PC-3 (cell line): ENCODE data around the gene MDM4. TPM values are rescaled to one million over a fixed set of nuclear protein-coding genes. Genes with fewer than 3 reads are reported as not detected.

Experiments used
- ATAC-seq: fragments of 200-7000 bp; cut with Tn5 transposase; 2 replicates; pipeline ENCODE4 v1.9.1; 2020; ENCODE audit warnings: mild to moderate bottlenecking, moderate library complexity
- BruUV-seq: library from RNA; stranded (reverse); fragments of 400-500 nt; replicated peaks from 2 replicates; lab custom pipeline; 2021; lab: Mats Ljungman, UMichigan
- CTCF ChIA-PET: fragments of 300-600 bp; sonication (Branson Sonifier 250); formaldehyde crosslinking; loops from one replicate; lab custom pipeline; 2022; ENCODE audit warnings: antibody characterized with exemption; lab: Charles Lee
- POLR2A ChIA-PET: fragments of 300-600 bp; sonication (Branson Sonifier 250); formaldehyde crosslinking; loops from one replicate; lab custom pipeline; 2022; ENCODE audit warnings: antibody characterized with exemption; ENCODE audit not compliant: unreplicated experiment; lab: Charles Lee
- DNase-seq: peaks from one replicate; pipeline ENCODE4 v3.0.0-alpha.2; 2015
- H2AFZ ChIP-seq: fragments of 300-600 bp; sonication (generic); 2 replicates; pipeline ENCODE4 v1.6.0; 2016; ENCODE audit warnings: antibody characterized with exemption, low read length
- H3F3A ChIP-seq: fragments of 300-600 bp; sonication (generic); one replicate; pipeline ENCODE4 v1.6.0; 2017; ENCODE audit warnings: antibody characterized with exemption, low read length, control low read depth, mild to moderate bottlenecking; ENCODE audit not compliant: unreplicated experiment
- H3K27ac ChIP-seq: fragments of 300-600 bp; sonication (generic); 2 replicates; pipeline ENCODE4 v1.5.1; 2016; ENCODE audit warnings: mild to moderate bottlenecking, low read length
- H3K27me3 ChIP-seq: fragments of 300-600 bp; sonication (generic); 2 replicates; pipeline ENCODE4 v1.6.1; 2016; ENCODE audit warnings: low read length, mixed read lengths
- H3K36me3 ChIP-seq: fragments of 300-600 bp; sonication (generic); 2 replicates; pipeline ENCODE4 v1.6.1; 2016; ENCODE audit warnings: low read depth, mixed run types, low read length, mixed read lengths
- H3K4me1 ChIP-seq: fragments of 300-600 bp; sonication (generic); 2 replicates; pipeline ENCODE4 v1.5.1; 2016; ENCODE audit warnings: low read length; ENCODE audit not compliant: insufficient read depth
- H3K4me2 ChIP-seq: fragments of 300-600 bp; sonication (generic); 2 replicates; pipeline ENCODE4 v1.6.0; 2016; ENCODE audit warnings: low read length
- H3K4me3 ChIP-seq: fragments of 300-600 bp; sonication (generic); 2 replicates; pipeline ENCODE4 v1.5.1; 2016; ENCODE audit warnings: mild to moderate bottlenecking, low read length, mixed read lengths
- H3K79me2 ChIP-seq: fragments of 300-600 bp; sonication (generic); 2 replicates; pipeline ENCODE4 v1.6.1; 2017; ENCODE audit warnings: low read length, mixed read lengths
- H3K9ac ChIP-seq: fragments of 300-600 bp; sonication (generic); 2 replicates; pipeline ENCODE4 v1.6.0; 2016; ENCODE audit warnings: mild to moderate bottlenecking, low read length
- H3K9me2 ChIP-seq: fragments of 300-600 bp; sonication (generic); replicated peaks from 2 replicates; pipeline ENCODE4 v1.6.1; 2016; ENCODE audit warnings: mixed run types, low read length, mixed read lengths
- H3K9me3 ChIP-seq: fragments of 300-600 bp; sonication (generic); 2 replicates; pipeline ENCODE4 v1.6.1; 2016; ENCODE audit warnings: low read length, mixed read lengths
- H4K20me1 ChIP-seq: fragments of 300-600 bp; sonication (generic); 2 replicates; pipeline ENCODE4 v1.6.1; 2016; ENCODE audit warnings: low read length, mixed read lengths
- CTCF ChIP-seq: fragments of 300-600 bp; sonication (generic); conservative IDR thresholded peaks from 2 replicates; pipeline ENCODE4 v1.5.1; 2017; ENCODE audit warnings: antibody characterized with exemption, low read depth, mild to moderate bottlenecking, low read length
- EZH2 ChIP-seq: fragments of 300-600 bp; sonication (generic); IDR thresholded peaks from one replicate; pipeline ENCODE4 v1.6.1; 2017; ENCODE audit warnings: antibody characterized with exemption, mild to moderate bottlenecking, low read length; ENCODE audit not compliant: unreplicated experiment
- EZH2phosphoT487 ChIP-seq: fragments of 300-600 bp; sonication (generic); IDR thresholded peaks from 2 replicates; pipeline ENCODE4 v1.6.1; 2018; ENCODE audit warnings: mild to moderate bottlenecking, antibody characterized with exemption, low read length, borderline replicate concordance
- intact Hi-C: fragments of 100-400 bp; cut with micrococcal nuclease; formaldehyde crosslinking; loops from 2 replicates; pipeline ENCODE4 v1.9.0; 2023
- total RNA-seq: library from RNA; depleted of rRNA; stranded (reverse); fragments of >200 nt; gene quantifications from 2 replicates; pipeline ENCODE4 v1.2.3, GENCODE V29; 2014

Gene MDM4
- total RNA-seq, 1 experiment from 2014 or later, result 36.3 TPM

DNA sequence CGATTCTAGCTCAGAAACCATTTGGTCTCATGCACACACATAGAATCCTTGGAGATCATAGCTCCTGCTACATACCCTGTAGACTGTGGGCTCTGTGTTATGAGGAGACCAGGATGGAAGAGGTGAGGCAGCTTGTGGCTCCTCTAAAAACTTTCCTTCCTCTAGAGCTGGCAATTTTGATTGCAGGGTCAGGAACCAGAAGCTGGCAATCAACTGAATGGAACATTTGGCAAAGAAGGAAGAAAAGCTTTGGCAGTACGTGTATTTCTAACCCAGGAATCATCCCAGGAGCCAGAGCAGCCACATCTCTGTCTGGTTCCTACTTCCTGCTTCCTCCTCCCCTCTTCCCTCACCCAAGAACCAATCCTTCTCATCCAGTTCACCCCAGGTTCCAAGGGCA lies 37.3 kb upstream of the MDM4 start:
- Histone ChIP-seq H3K36me3 (0 out of 2 replicates have a peak, but pooled peaks cover 4% of the 10 kb centered on the region), H3K9me3 (no peaks in the 10 kb centered on the region), H2AFZ (no peak overlapping the region), H3K27ac (no peak overlapping the region), H3K4me2 (no peak overlapping the region), H3K9ac (no peak overlapping the region), H3K4me1 (peaks cover 14% of the 10 kb centered on the region), H3K9me2 (no peaks in the 10 kb centered on the region), H3K27me3 (no peaks in the 10 kb centered on the region), H3F3A (no peaks in the 10 kb centered on the region), H3K4me3 (no peak overlapping the region), H3K79me2 (peaks cover 31% of the 10 kb centered on the region; the same call in 1 of the 2 replicates), H4K20me1 (peaks cover 15% of the 10 kb centered on the region; the same call in 1 of the 2 replicates)
- POLR2A ChIA-PET, result interaction anchor here (0.5 to 1.1 kb wide), 2 partner anchors 14 to 16 kb away, joined by 3 read pairs; no protein-coding TSS in a partner anchor
- intact Hi-C loops, result no loop called here
- CTCF ChIA-PET, result interaction anchor here (1.0 kb wide), 1 partner anchor 33 kb away, joined by 7 read pairs; no protein-coding TSS in a partner anchor
- DNase-seq (no peak), ATAC-seq (no peak)
- TF ChIP-seq EZH2, result no peak
- TF ChIP-seq CTCF, result no peak; the same call in 1 of the 2 replicates
- TF ChIP-seq EZH2phosphoT487, result no peak
- BruUV-seq, result no TSS peak

DNA sequence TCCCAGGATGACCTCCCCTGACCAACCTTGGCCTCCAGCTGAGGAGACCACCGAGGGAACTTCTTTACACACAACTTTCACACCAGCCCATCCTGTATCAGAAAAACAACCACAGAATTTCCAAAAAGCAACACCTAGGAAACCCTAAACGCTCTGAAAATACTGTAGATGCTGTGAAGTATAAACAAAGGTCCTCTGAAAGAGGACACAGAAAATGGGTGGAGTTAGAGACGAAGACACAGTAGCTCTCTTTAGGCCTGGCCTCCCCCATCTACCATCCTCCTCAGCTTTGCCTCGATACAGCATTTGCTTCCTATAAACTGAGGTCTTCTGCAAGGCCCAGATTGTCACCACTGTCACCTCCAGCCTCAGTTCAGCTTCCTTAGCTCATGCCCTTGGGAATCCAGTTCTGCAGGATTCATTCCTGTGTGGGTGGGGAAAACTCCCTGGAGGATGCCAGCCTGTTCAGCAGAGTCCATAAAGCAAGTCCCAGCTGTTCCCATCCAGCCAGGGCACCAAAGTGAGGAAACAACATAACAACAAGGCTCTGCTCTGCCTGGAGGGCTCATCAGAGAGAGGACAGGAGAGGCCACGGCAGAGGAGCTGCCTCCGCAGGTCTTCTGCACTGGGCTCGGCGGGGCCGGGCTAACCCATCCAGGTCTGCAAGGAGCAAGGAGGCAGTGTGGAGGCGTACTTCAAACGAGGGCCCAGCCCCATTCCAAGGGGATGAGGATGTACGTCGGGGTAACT lies 36.6 kb upstream of the MDM4 start:
- H3K27me3 ChIP-seq, result no peaks in the 10 kb centered on the region
- 0 out of 2 replicates have a peak, but pooled peaks cover 4% of the 10 kb centered on the region for H3K36me3 ChIP-seq
- H3K9me2 ChIP-seq, result no peaks in the 10 kb centered on the region
- BruUV-seq, result no TSS peak
- peaks cover 15% of the 10 kb centered on the region; the same call in 1 of the 2 replicates for H4K20me1 ChIP-seq
- ChIA-PET POLR2A (no interaction called here), CTCF (no interaction called here)
- peak overlapping the region; percentile 27 for H3K4me2 ChIP-seq
- H2AFZ ChIP-seq, result no peak overlapping the region
- TF ChIP-seq EZH2 (no peak), CTCF (no peak), EZH2phosphoT487 (no peak)
- ATAC-seq, result peak; percentile 34; the same call in 1 of the 2 replicates
- H3K79me2 ChIP-seq, result peaks cover 31% of the 10 kb centered on the region; the same call in 1 of the 2 replicates
- no peak overlapping the region for H3K9ac ChIP-seq
- peak; percentile 75 for DNase-seq
- no peak overlapping the region for H3K4me3 ChIP-seq
- H3K27ac ChIP-seq, result no peak overlapping the region
- H3K4me1 ChIP-seq, result peaks cover 14% of the 10 kb centered on the region
- H3F3A ChIP-seq, result no peaks in the 10 kb centered on the region
- H3K9me3 ChIP-seq, result no peaks in the 10 kb centered on the region
- intact Hi-C loops, result no loop called here
